22Rv1 (cell line): ENCODE results near the gene CNKSR3.

Experiments used
- H3K27ac ChIP-seq: fragments of 450-650 bp; 2 replicates; pipeline ENCODE4 v1.5.1; 2017
- CTCF ChIP-seq: fragments of 450-650 bp; IDR thresholded peaks from 2 replicates; pipeline ENCODE4 v1.5.1; 2017; ENCODE audit warnings: mild to moderate bottlenecking
- ZFX ChIP-seq: fragments of 450-650 bp; IDR thresholded peaks from 2 replicates; pipeline ENCODE4 v1.6.1; 2017; ENCODE audit warnings: antibody characterized with exemption, borderline replicate concordance

Gene CNKSR3

GRCh38 chr6:154484942-154485341, 25.5 kb downstream of the CNKSR3 start:
- TF ChIP-seq ZFX: no peak
- no peak for TF ChIP-seq CTCF
- H3K27ac ChIP-seq: no peak overlapping the region

DNA sequence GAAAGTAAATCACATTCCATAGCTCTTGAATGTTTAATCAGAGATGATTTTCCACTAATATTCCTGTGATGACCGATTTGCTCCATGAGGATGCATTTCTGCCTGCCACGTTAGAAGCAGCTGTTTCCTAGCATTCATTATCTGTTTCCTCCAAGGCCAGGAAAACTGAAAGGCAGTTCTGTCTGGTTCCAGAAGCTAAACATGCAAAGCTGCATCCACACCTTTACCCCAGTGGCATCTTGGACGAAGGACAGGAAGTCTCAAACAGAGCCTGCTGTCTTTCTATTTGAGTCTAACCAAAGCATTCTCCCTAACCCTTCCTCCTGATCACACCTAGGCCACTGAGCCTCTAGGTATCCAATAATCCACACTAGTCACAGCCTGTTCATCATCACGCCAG, 27.6 kb downstream of the CNKSR3 start:
- H3K27ac ChIP-seq: no peak overlapping the region
- no peak for TF ChIP-seq CTCF
- TF ChIP-seq ZFX: no peak

- TF ChIP-seq CTCF: no peak
- no peak for TF ChIP-seq ZFX
- no peak overlapping the region for H3K27ac ChIP-seq
Observed at GRCh38 chr6:154481521-154482013, 28.9 kb downstream of the CNKSR3 start.

DNA sequence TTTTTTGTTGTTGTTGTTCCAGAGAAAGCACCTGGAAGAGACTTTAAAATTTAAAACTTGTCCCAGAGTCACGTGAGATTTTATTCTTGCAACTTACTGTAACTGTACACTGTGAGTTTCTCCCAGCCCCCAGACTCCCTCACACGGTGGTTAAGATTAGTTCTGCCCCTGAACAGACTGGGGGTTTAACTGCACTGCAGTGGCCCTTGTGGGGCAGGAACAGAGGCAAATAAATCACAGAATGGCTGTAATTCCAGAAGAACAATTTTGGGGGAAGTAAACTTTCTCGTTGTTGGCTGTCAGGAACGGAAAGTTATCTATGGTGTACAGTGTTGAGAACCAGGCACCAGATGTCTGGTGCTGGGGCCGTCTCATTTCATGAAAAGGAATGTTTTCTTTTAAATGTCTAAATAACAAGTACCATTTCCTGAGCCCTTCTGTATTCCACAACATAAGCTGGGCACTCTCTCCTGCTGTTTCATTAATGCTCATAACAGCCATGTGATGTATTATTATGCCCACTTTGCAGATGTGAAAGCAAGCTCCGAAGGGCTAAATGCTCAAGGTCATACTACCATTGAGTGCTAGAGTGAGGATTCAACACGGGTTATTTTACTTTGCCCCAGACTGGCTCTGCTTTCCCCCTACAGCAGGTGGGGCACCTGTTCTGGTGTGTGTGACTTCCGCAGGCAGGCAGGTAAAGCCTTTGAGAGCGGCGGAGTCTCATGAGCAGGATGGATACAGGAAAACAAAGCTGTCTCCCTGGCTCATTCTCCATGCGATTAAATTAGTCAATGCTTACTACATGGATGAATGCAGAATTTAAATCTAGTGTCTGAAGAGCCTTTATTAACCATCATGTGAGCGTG, 30.5 kb downstream of the CNKSR3 start:
- TF ChIP-seq CTCF (no peak), ZFX (no peak)
- H3K27ac ChIP-seq: no peak overlapping the region

DNA sequence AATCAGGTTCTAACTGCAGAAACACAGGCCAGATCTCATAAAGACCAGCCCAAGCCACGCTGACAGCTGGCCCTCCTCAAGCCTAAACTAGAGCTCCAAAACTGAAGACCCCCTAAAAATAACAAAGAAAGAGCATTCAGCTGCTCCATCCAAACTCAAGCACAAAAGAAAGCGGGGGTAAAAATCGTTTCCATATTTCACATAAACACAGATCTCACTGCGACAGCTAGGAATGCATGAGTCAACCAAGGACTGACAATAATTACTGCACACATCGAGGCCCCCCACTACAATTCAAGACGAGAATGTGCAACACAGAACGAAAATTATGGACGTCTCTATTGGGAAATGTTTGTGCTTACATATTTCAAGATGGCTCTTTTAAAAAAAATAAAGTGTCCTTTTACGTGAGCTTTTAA, 31.1 kb downstream of the CNKSR3 start:
- no peak overlapping the region for H3K27ac ChIP-seq

DNA sequence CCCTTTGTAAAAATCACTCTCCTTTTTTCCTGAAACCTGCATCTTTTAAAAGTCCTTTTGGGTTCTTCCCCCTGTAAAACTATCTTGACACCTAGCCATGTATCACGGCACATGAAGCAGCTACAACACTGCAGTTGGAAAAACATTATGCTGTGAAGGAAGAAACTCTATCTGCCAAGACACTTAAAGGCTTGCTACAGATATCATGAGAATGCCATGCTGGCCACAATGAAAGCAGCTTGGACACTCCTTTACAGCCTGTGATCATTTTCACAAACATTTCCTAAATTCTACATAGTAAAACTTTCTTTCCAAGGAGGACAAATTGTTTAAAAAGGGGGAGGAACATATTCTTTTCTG, 31.8 kb downstream of the CNKSR3 start:
- TF ChIP-seq CTCF: no peak
- TF ChIP-seq ZFX: no peak
- H3K27ac ChIP-seq: no peak overlapping the region

More for the DNA sequence above, 31.1 kb downstream of the CNKSR3 start:
- no peak for TF ChIP-seq ZFX
- TF ChIP-seq CTCF: no peak

DNA sequence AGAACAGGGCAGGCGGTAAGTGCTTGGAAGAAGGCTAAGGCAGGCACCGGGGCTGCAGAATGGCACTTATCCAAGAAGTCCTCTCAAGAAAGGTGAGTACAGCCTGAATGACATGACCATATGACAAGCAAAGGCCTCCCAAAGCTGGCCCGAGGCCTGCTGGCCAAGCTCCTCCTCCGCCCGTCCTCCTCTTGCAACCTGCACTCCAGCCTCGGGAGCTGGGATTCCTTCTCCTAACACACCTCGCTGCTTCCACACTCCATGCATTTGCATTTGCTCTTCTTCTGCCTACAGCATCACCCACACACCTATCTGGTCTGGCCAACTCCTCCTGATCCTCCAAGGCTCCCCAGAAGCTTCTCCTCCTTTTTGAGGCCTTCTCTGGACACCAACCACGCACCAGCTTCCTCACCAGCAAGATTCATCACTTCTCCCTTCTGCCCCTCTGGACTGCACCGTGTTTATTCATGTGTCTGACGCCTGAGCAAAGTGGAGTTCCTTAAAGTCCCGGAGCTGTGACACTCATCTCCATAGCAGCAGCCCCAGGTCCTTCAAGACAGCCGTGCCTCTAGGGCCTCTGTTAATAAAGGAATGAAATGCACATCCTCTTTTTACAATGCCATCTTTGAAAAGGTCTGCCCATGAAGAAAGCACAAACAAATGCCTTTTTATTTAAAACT, 32.3 kb downstream of the CNKSR3 start:
- TF ChIP-seq CTCF (no peak), ZFX (no peak)

More for the DNA sequence above, 32.3 kb downstream of the CNKSR3 start:
- H3K27ac ChIP-seq: no peak overlapping the region
